Brain microvascular endothelial cell (primary cell): ENCODE results near the gene RAD54L.

ENCODE experiments used
- DNase-seq: peaks from one replicate; pipeline ENCODE4 v3.0.0-alpha.2; 2020
- H3K27ac ChIP-seq: fragments of 250-450 bp; sonication (Bioruptor Pico); 2 replicates; pipeline ENCODE4 v1.5.1; 2020; ENCODE audit warnings: mild to moderate bottlenecking, moderate library complexity
- H3K27me3 ChIP-seq: fragments of 250-450 bp; sonication (Bioruptor Pico); replicated peaks from 2 replicates; pipeline ENCODE4 v1.5.1; 2020; ENCODE audit warnings: mild to moderate bottlenecking
- H3K36me3 ChIP-seq: fragments of 250-450 bp; sonication (Bioruptor Pico); replicated peaks from 2 replicates; pipeline ENCODE4 v1.5.1; 2020; ENCODE audit warnings: mild to moderate bottlenecking
- H3K4me3 ChIP-seq: 2 replicates; pipeline ENCODE4 v1.5.1; 2011; ENCODE audit warnings: low read depth, mild to moderate bottlenecking, control low read depth, low read length, moderate library complexity
- CTCF ChIP-seq: IDR thresholded peaks from 2 replicates; pipeline ENCODE4 v1.5.1; 2011; ENCODE audit warnings: low read depth, mild to moderate bottlenecking, moderate library complexity, low read length, control low read depth, inconsistent platforms; ENCODE audit errors: missing control alignments
- in situ Hi-C: cut with HindIII; loops from 2 replicates; pipeline ENCODE4 v1.10.0; 2017; ENCODE audit warnings: low sequenced_read_pairs, low pct_ligation_motif_present

Gene RAD54L

GRCh38 chr1:46285730-46286477, 38.3 kb downstream of the RAD54L start:
- Histone ChIP-seq H3K27me3 (no peaks in the 10 kb centered on the region), H3K36me3 (peaks cover 41% of the 10 kb centered on the region), H3K4me3 (no peak overlapping the region), H3K27ac (no peak overlapping the region)
- DNase-seq = no peak
- no peak for TF ChIP-seq CTCF
- in situ Hi-C loops = no loop called here

GRCh38 chr1:46288485-46289133, 41.0 kb downstream of the RAD54L start:
- TF ChIP-seq CTCF = no peak
- Histone ChIP-seq H3K27ac (peak overlapping the region; percentile 30), H3K36me3 (peaks cover 33% of the 10 kb centered on the region), H3K4me3 (no peak overlapping the region), H3K27me3 (no peaks in the 10 kb centered on the region)
- DNase-seq = peak; percentile 50
- in situ Hi-C loops = no loop called here

- Histone ChIP-seq H3K27me3 (no peaks in the 10 kb centered on the region), H3K4me3 (no peak overlapping the region), H3K27ac (peak overlapping the region; percentile 30), H3K36me3 (peaks cover 33% of the 10 kb centered on the region)
- DNase-seq = no peak
- no peak for TF ChIP-seq CTCF
- in situ Hi-C loops = no loop called here
Measured at GRCh38 chr1:46289134-46289494, 41.6 kb downstream of the RAD54L start.

GRCh38 chr1:46289976-46290375, 42.4 kb downstream of the RAD54L start:
- in situ Hi-C loops = no loop called here
- H3K36me3 ChIP-seq = peaks cover 35% of the 10 kb centered on the region
- H3K4me3 ChIP-seq = no peak overlapping the region
- no peak for DNase-seq
- H3K27ac ChIP-seq = no peak overlapping the region
- no peak for TF ChIP-seq CTCF
- no peaks in the 10 kb centered on the region for H3K27me3 ChIP-seq

GRCh38 chr1:46295306-46295705, 47.7 kb downstream of the RAD54L start:
- Histone ChIP-seq H3K27ac (no peak overlapping the region), H3K4me3 (no peak overlapping the region), H3K36me3 (peaks cover 48% of the 10 kb centered on the region), H3K27me3 (no peaks in the 10 kb centered on the region)
- TF ChIP-seq CTCF = no peak
- DNase-seq = no peak
- in situ Hi-C loops = no loop called here
